OCI-LY3 (cell line): ENCODE measurements around the gene HYI.

Source experiments
- H2AFZ ChIP-seq: fragments of 200-600, 300-600 bp; shearing (Covaris generic); 2 replicates; pipeline ENCODE4 v1.6.0; 2014; ENCODE audit warnings: antibody characterized with exemption, low read depth, low read length
- H3K27ac ChIP-seq: fragments of 200-600, 300-600 bp; sonication (generic); 2 replicates; pipeline ENCODE4 v1.5.1; 2014; ENCODE audit warnings: mild to moderate bottlenecking, low read length, moderate library complexity, mixed read lengths
- H3K27me3 ChIP-seq: fragments of 200-600, 300-600 bp; sonication (generic); 2 replicates; pipeline ENCODE4 v1.6.1; 2014; ENCODE audit warnings: low read depth, low read length, mixed read lengths
- H3K36me3 ChIP-seq: fragments of 200-600, 300-600 bp; sonication (generic); replicated peaks from 2 replicates; pipeline ENCODE3; 2014; ENCODE audit warnings: low read depth, low read length, mixed read lengths
- H3K4me1 ChIP-seq: fragments of 300-600, 200-600 bp; sonication (generic); 2 replicates; pipeline ENCODE4 v1.6.1; 2014; ENCODE audit warnings: low read length, mixed read lengths
- H3K4me2 ChIP-seq: fragments of 200-600, 300-600 bp; sonication (generic); 2 replicates; pipeline ENCODE4 v1.6.1; 2014; ENCODE audit warnings: low read length, mixed read lengths
- H3K4me3 ChIP-seq: fragments of 300-600, 200-600 bp; sonication (generic); 2 replicates; pipeline ENCODE4 v1.5.1; 2014; ENCODE audit warnings: antibody characterized with exemption, mild to moderate bottlenecking, low read length, moderate library complexity
- H3K79me2 ChIP-seq: fragments of 300-600, 200-600 bp; shearing (Covaris generic); 2 replicates; pipeline ENCODE4 v1.6.1; 2014; ENCODE audit warnings: mild to moderate bottlenecking, low read length, mixed read lengths
- H3K9ac ChIP-seq: fragments of 300-600, 200-600 bp; shearing (Covaris generic); 2 replicates; pipeline ENCODE4 v1.6.0; 2014; ENCODE audit warnings: mild to moderate bottlenecking, low read length, moderate library complexity
- H3K9me3 ChIP-seq: fragments of 200-600, 300-600 bp; shearing (Covaris generic); 2 replicates; pipeline ENCODE4 v1.6.1; 2014; ENCODE audit warnings: low read length, mixed read lengths; ENCODE audit not compliant: insufficient read depth
- H4K20me1 ChIP-seq: fragments of 200-600, 300-600 bp; sonication (generic); 2 replicates; pipeline ENCODE4 v1.6.1; 2016; ENCODE audit warnings: low read length, mixed read lengths; ENCODE audit not compliant: insufficient read depth
- EZH2phosphoT487 ChIP-seq: fragments of 200-600 bp; shearing (Covaris generic); IDR thresholded peaks from 2 replicates; pipeline ENCODE4 v1.6.1; 2018; ENCODE audit warnings: antibody characterized with exemption, mixed run types, low read depth
- TF ChIP-seq, protein P1 (sequence below): fragments of 200-600, 300-600 bp; sonication (generic); IDR thresholded peaks from 2 replicates; pipeline ENCODE4 v1.5.1; 2014; ENCODE audit warnings: antibody characterized with exemption, low read length, low read depth

Gene HYI

DNA sequence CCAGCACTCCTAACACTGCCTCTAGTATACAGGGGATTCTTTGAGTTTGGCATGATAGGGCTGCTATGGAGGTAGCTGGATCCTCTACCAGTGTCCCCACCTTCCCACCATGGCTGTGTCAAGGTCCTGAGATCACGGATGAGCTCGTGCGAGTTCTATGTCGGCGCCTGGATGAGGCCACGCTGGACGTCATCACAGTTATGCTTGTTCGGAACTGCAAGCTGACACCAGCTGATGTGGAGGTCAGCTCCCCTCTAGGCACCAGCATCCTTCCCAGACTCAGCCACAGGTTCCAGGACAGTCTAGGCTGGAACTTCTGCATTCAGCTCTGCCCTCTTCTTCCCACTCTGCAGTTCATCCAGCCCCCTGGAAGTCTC is 15.2 kb downstream of the HYI start:
- no peak overlapping the region for H3K4me3 ChIP-seq
- H2AFZ ChIP-seq, result no peak overlapping the region
- no peaks in the 10 kb centered on the region for H3K4me1 ChIP-seq
- no peaks in the 10 kb centered on the region for H3K36me3 ChIP-seq
- H3K79me2 ChIP-seq, result no peaks in the 10 kb centered on the region
- H3K27me3 ChIP-seq, result no peaks in the 10 kb centered on the region
- H3K9ac ChIP-seq, result no peak overlapping the region
- no peaks in the 10 kb centered on the region for H3K9me3 ChIP-seq
- no peaks in the 10 kb centered on the region for H4K20me1 ChIP-seq
- no peak overlapping the region for H3K4me2 ChIP-seq
- no peak for TF ChIP-seq EZH2phosphoT487
- TF ChIP-seq, protein P1, sequence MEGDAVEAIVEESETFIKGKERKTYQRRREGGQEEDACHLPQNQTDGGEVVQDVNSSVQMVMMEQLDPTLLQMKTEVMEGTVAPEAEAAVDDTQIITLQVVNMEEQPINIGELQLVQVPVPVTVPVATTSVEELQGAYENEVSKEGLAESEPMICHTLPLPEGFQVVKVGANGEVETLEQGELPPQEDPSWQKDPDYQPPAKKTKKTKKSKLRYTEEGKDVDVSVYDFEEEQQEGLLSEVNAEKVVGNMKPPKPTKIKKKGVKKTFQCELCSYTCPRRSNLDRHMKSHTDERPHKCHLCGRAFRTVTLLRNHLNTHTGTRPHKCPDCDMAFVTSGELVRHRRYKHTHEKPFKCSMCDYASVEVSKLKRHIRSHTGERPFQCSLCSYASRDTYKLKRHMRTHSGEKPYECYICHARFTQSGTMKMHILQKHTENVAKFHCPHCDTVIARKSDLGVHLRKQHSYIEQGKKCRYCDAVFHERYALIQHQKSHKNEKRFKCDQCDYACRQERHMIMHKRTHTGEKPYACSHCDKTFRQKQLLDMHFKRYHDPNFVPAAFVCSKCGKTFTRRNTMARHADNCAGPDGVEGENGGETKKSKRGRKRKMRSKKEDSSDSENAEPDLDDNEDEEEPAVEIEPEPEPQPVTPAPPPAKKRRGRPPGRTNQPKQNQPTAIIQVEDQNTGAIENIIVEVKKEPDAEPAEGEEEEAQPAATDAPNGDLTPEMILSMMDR, result no peak
- no peak overlapping the region for H3K27ac ChIP-seq

DNA sequence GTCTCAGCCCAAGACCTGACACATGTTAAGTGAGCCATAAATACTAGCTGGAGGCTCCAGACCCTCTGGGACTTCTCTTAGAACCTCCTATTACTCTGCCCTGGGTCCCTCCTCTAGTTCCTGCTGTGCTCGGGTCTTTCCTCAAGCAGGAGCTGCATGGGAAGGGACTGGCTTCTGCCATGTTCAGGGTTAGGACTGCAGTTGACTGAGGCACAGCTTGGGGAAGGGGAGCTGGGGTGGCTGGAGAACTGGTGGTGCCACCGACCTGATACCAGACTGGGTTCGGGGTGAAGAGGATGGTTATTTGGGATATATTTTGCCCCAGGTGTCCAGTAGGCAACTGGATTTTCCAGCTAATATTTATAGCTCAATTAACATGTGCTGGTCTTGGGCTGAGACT is 15.7 kb downstream of the HYI start:
- Histone ChIP-seq H3K36me3 (no peaks in the 10 kb centered on the region), H3K4me3 (no peak overlapping the region), H4K20me1 (no peaks in the 10 kb centered on the region), H2AFZ (no peak overlapping the region), H3K9ac (no peak overlapping the region), H3K4me2 (no peak overlapping the region), H3K4me1 (no peaks in the 10 kb centered on the region), H3K79me2 (no peaks in the 10 kb centered on the region), H3K27me3 (no peaks in the 10 kb centered on the region), H3K9me3 (no peaks in the 10 kb centered on the region), H3K27ac (no peak overlapping the region)
- TF ChIP-seq EZH2phosphoT487, result no peak
- TF ChIP-seq, protein P1, result no peak

DNA sequence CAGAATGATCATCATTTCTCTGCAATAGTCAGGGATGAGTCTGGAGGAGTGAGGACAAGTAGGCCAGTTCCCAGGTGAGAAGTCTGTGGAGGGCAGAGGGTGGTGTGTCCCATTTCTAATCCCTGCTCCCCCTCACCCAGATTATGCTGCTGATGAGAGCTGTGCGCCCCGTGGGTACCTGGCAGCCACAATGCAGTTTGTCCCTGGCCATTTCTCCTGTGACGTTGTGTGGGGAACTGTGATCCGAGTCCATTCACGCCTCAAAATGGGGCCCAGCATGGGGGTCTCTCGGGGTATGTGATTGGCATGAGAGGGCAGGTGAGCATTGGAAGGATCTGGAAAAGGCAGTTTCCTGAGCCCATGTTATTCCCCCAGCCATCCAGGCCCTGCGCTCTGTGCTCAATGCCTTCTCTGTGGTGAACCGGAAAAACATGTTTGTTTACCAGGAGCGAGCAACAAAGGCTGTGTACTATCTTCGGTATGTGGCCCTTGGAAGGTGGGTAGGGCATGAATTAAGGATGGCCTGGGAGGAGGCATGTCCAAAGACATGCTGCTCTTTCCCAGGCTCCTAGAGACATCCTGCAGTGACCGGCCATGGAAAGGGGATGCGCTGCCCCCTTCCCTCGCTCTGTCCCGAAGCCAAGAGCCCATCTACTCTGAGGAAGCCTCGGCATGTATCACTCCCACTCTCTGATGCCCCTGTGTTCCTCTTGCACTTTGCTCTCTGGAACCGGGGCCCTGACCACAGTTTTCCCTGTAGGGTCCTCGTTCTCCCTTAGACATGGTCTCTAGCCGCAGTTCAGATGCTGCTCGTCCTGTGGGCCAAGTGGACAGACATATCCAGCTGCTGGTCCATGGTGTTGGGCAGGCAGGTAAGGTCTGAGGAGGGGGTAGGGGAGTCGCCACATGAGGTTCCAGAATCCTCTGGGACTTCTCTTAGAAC is 16.4 kb downstream of the HYI start:
- Histone ChIP-seq H3K27ac (no peak overlapping the region), H4K20me1 (no peaks in the 10 kb centered on the region), H3K4me1 (no peaks in the 10 kb centered on the region), H3K36me3 (no peaks in the 10 kb centered on the region), H2AFZ (no peak overlapping the region), H3K4me3 (no peak overlapping the region), H3K4me2 (no peak overlapping the region), H3K9me3 (no peaks in the 10 kb centered on the region), H3K9ac (no peak overlapping the region), H3K27me3 (no peaks in the 10 kb centered on the region), H3K79me2 (no peaks in the 10 kb centered on the region)
- no peak for TF ChIP-seq EZH2phosphoT487
- TF ChIP-seq, protein P1, result no peak

DNA sequence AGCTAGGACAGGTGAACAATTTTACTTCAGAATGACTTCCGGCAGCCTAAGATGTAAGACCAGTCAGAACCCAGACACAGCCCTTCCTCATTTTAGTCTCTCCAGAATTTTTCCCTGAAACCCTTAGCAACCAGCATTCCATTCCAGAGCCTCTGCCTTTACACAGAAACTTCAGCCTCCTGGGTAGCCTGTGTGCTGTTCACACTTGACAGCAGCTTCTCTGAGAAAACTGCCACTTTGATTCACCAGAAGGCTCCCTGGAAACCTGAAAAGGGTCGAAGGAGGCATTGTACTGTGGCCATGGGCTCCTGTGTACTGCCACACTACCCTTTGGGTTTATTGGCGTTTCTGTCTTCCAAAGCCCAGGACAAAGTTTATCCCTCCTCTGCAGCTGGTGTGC is 17.4 kb downstream of the HYI start:
- Histone ChIP-seq H3K36me3 (no peaks in the 10 kb centered on the region), H3K4me3 (no peak overlapping the region), H3K27me3 (no peaks in the 10 kb centered on the region), H3K4me2 (no peak overlapping the region), H2AFZ (no peak overlapping the region), H3K9ac (no peak overlapping the region), H3K27ac (no peak overlapping the region), H4K20me1 (no peaks in the 10 kb centered on the region), H3K79me2 (no peaks in the 10 kb centered on the region), H3K9me3 (no peaks in the 10 kb centered on the region), H3K4me1 (no peaks in the 10 kb centered on the region)
- TF ChIP-seq, protein P1, result no peak
- TF ChIP-seq EZH2phosphoT487, result no peak
